ENCODE measurements around the gene HCFC1R1. TPM values are rescaled to one million over a fixed set of nuclear protein-coding genes. Genes with fewer than 3 reads are reported as not detected.

HCFC1R1 gene
- total and polyA plus RNA-seq, 7 experiments from 2014 or later: 11.5 to 29.6 (median 14.9) TPM

GRCh38 chr16:3027983-3028715 lies 4.4 kb upstream of the HCFC1R1 start:
- DNase-seq (peak; percentile 66 to 89 (median 82)), ATAC-seq (peak; percentile 69)
- Mint-ChIP-seq H3K36me3 (peaks cover 0 to 14% (median 3%) of the 10 kb centered on the region in 5 donors), H3K9me3 (no peaks in the 10 kb centered on the region), H3K4me3 (peak overlapping the region in 9 of 10 donors; percentile 16 to 81 (median 66)), H3K4me1 (peaks cover 20 to 41% (median 36%) of the 10 kb centered on the region in 7 donors), H3K27me3 (peaks cover 19 to 35% (median 23%) of the 10 kb centered on the region in 5 donors), H3K27ac (peak overlapping the region in 3 of 9 donors; percentile 25 to 65 (median 43))
- peaks cover 5 to 6% of the 10 kb centered on the region in 2 donors for H3K27me3 ChIP-seq (ENCODE audit: control insufficient read depth in 2 of 2, insufficient read depth in 2 of 2, low read length in 2 of 2)
- intact Hi-C loops (cut with micrococcal nuclease): loop anchor here (1.0 to 10.0 kb wide), 5 partner anchors 8 to 493 kb away; partner anchors contain the start of genes CEMP1 (in 1 of the 2), PDPK1 (in 1 of the 2) and TNFRSF12A (in 1 of the 2)
- peaks cover 0 to 20% (median 0%) of the 10 kb centered on the region in 3 experiments for H3K36me3 ChIP-seq (ENCODE audit: control insufficient read depth in 2 of 3, insufficient read depth in 3 of 3, low read length in 3 of 3)
- CTCF ChIA-PET: interaction anchor here (0.6 to 9.2 kb wide), 23 partner anchors 9 to 226 kb away, joined by 3 to 98 read pairs (median 4); partner anchors contain the start of genes CLDN6, IL32, TNFRSF12A and ZNF213
- H3K4me1 ChIP-seq (ENCODE audit: control insufficient read depth in 2 of 2, insufficient read depth in 2 of 2, low read length in 2 of 2): peaks cover 25 to 28% of the 10 kb centered on the region in 2 donors
- POLR2A ChIA-PET: interaction anchor here (0.5 to 2.3 kb wide), 18 partner anchors 8 to 1243 kb away, joined by 3 to 17 read pairs (median 3); partner anchors contain the start of genes TNFRSF12A and ZNF213
- no peak overlapping the region for H3K4me3 ChIP-seq (ENCODE audit: low read length)
- H3K9me3 ChIP-seq (ENCODE audit: control insufficient read depth in 2 of 3, low read length in 3 of 3): no peaks in the 10 kb centered on the region
- H3K27ac ChIP-seq (ENCODE audit: low read depth, low read length): no peak overlapping the region

- Mint-ChIP-seq H3K36me3 (peaks cover 0 to 14% (median 3%) of the 10 kb centered on the region in 5 donors), H3K4me1 (peaks cover 27 to 48% (median 42%) of the 10 kb centered on the region in 7 donors), H3K9me3 (no peaks in the 10 kb centered on the region), H3K27me3 (peaks cover 12 to 28% (median 16%) of the 10 kb centered on the region in 5 donors), H3K4me3 (peak overlapping the region in 2 of 10 donors; percentile 13 to 30), H3K27ac (no peak overlapping the region)
- intact Hi-C loops (cut with micrococcal nuclease): loop anchor here in 1 of 2 donors (10.0 kb wide), 2 partner anchors 237 to 493 kb away; partner anchors contain the start of genes CEMP1 and PDPK1
- Histone ChIP-seq H3K27ac (ENCODE audit: low read depth, low read length) (no peak overlapping the region), H3K4me3 (ENCODE audit: low read length) (no peak overlapping the region), H3K9me3 (ENCODE audit: control insufficient read depth in 2 of 3, low read length in 3 of 3) (no peaks in the 10 kb centered on the region), H3K4me1 (ENCODE audit: control insufficient read depth in 2 of 2, insufficient read depth in 2 of 2, low read length in 2 of 2) (peaks cover 31 to 35% of the 10 kb centered on the region in 2 donors), H3K36me3 (ENCODE audit: control insufficient read depth in 2 of 3, insufficient read depth in 3 of 3, low read length in 3 of 3) (peaks cover 0 to 20% (median 0%) of the 10 kb centered on the region in 3 experiments), H3K27me3 (ENCODE audit: control insufficient read depth in 2 of 2, insufficient read depth in 2 of 2, low read length in 2 of 2) (peaks cover 5 to 6% of the 10 kb centered on the region in 2 donors)
- ChIA-PET POLR2A (interaction anchor here (0.5 to 2.3 kb wide), 8 partner anchors 20 to 182 kb away, joined by 3 to 17 read pairs (median 4); partner anchors contain the start of gene ZNF213), CTCF (interaction anchor here (0.7 to 9.2 kb wide), 14 partner anchors 8 to 367 kb away, joined by 3 to 98 read pairs (median 6); partner anchors contain the start of genes CLDN6, IL32 and TNFRSF12A)
- DNase-seq (no peak), ATAC-seq (no peak)
These were observed 3.7 kb upstream of the HCFC1R1 start for GRCh38 chr16:3027489-3027795.

DNA sequence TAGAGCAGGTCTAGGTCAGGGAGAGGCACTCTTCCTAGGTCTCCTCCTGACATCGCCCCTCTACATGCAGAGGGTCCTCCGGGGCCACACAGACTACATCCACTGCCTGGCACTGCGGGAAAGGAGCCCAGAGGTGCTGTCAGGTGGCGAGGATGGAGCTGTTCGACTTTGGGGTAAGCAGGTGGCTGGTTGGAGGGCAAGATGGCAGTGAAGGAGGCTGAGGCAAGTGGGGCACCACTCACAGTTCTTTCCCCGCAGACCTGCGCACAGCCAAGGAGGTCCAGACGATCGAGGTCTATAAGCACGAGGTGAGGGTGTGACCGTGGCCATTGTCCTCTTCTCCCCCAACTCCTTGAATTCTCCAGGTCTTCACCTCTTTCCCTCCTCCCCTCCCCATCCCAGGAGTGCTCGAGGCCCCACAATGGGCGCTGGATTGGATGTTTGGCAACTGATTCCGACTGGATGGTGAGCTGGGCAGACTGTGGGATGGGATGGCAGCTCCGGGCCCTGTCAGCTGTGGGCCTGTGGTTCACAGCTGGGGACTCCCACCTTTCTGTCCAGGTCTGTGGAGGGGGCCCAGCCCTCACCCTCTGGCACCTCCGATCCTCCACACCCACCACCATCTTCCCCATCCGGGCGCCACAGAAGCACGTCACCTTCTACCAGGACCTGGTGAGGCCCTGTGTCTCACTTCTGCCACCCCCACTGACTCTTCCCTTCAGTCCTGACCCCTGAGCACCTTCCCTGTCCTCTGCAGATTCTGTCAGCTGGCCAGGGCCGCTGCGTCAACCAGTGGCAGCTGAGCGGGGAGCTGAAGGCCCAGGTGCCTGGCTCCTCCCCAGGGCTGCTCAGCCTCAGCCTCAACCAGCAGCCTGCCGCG lies 3.1 kb upstream of the HCFC1R1 start:
- ChIA-PET CTCF (interaction anchor here (0.7 to 9.2 kb wide), 11 partner anchors 12 to 367 kb away, joined by 3 to 98 read pairs (median 6); partner anchors contain the start of gene IL32), POLR2A (interaction anchor here (1.5 to 2.3 kb wide), 4 partner anchors 19 to 106 kb away, joined by 3 to 17 read pairs (median 7); no protein-coding TSS in a partner anchor)
- peaks cover 0 to 5% of the 10 kb centered on the region in 2 donors for H3K27me3 ChIP-seq (ENCODE audit: control insufficient read depth in 2 of 2, insufficient read depth in 2 of 2, low read length in 2 of 2)
- DNase-seq (no peak), ATAC-seq (no peak)
- no peaks in the 10 kb centered on the region for H3K9me3 ChIP-seq (ENCODE audit: control insufficient read depth in 2 of 3, low read length in 3 of 3)
- no peak overlapping the region for H3K27ac ChIP-seq (ENCODE audit: low read depth, low read length)
- peaks cover 27 to 54% (median 46%) of the 10 kb centered on the region in 7 donors for H3K4me1 Mint-ChIP-seq
- H3K27me3 Mint-ChIP-seq: peaks cover 10 to 25% (median 13%) of the 10 kb centered on the region in 5 donors
- H3K4me3 ChIP-seq (ENCODE audit: low read length): no peak overlapping the region
- H3K27ac Mint-ChIP-seq: no peak overlapping the region
- no peaks in the 10 kb centered on the region for H3K9me3 Mint-ChIP-seq
- H3K36me3 ChIP-seq (ENCODE audit: control insufficient read depth in 2 of 3, insufficient read depth in 3 of 3, low read length in 3 of 3): peaks cover 0 to 20% (median 0%) of the 10 kb centered on the region in 3 experiments
- peaks cover 0 to 14% (median 3%) of the 10 kb centered on the region in 5 donors for H3K36me3 Mint-ChIP-seq
- H3K4me1 ChIP-seq (ENCODE audit: control insufficient read depth in 2 of 2, insufficient read depth in 2 of 2, low read length in 2 of 2): peaks cover 37 to 41% of the 10 kb centered on the region in 2 donors
- H3K4me3 Mint-ChIP-seq: no peak overlapping the region
- intact Hi-C loops (cut with micrococcal nuclease): loop anchor here in 1 of 2 donors (10.0 kb wide), 2 partner anchors 238 to 492 kb away; partner anchors contain the start of genes CEMP1 and PDPK1

GRCh38 chr16:3026003-3026378 lies 2.2 kb upstream of the HCFC1R1 start:
- peaks cover 46 to 47% of the 10 kb centered on the region in 2 donors for H3K4me1 ChIP-seq (ENCODE audit: control insufficient read depth in 2 of 2, insufficient read depth in 2 of 2, low read length in 2 of 2)
- no peak overlapping the region for H3K4me3 Mint-ChIP-seq
- H3K4me3 ChIP-seq (ENCODE audit: low read length): no peak overlapping the region
- H3K27ac Mint-ChIP-seq: no peak overlapping the region
- no peak for DNase-seq
- peaks cover 0 to 5% of the 10 kb centered on the region in 2 donors for H3K27me3 ChIP-seq (ENCODE audit: control insufficient read depth in 2 of 2, insufficient read depth in 2 of 2, low read length in 2 of 2)
- peaks cover 0 to 14% (median 3%) of the 10 kb centered on the region in 5 donors for H3K36me3 Mint-ChIP-seq
- peaks cover 27 to 62% (median 50%) of the 10 kb centered on the region in 7 donors for H3K4me1 Mint-ChIP-seq
- no peaks in the 10 kb centered on the region for H3K9me3 Mint-ChIP-seq
- H3K27me3 Mint-ChIP-seq: peaks cover 10 to 22% (median 11%) of the 10 kb centered on the region in 5 donors
- no peak for ATAC-seq
- H3K27ac ChIP-seq (ENCODE audit: low read depth, low read length): no peak overlapping the region
- H3K9me3 ChIP-seq (ENCODE audit: control insufficient read depth in 2 of 3, low read length in 3 of 3): no peaks in the 10 kb centered on the region
- intact Hi-C loops (cut with micrococcal nuclease): loop anchor here in 1 of 2 donors (10.0 kb wide), 2 partner anchors 239 to 491 kb away; partner anchors contain the start of genes CEMP1 and PDPK1
- H3K36me3 ChIP-seq (ENCODE audit: control insufficient read depth in 2 of 3, insufficient read depth in 3 of 3, low read length in 3 of 3): peaks cover 0 to 20% (median 0%) of the 10 kb centered on the region in 3 experiments
- ChIA-PET CTCF (interaction anchor here (0.7 to 9.2 kb wide), 2 partner anchors 22 to 103 kb away, joined by 4 to 98 read pairs; no protein-coding TSS in a partner anchor), POLR2A (interaction anchor here (1.0 kb wide), 1 partner anchor 16 kb away, joined by 3 read pairs; no protein-coding TSS in a partner anchor)

- CTCF ChIA-PET: interaction anchor here (0.7 to 9.2 kb wide), 3 partner anchors 22 to 103 kb away, joined by 4 to 98 read pairs (median 4); no protein-coding TSS in a partner anchor
- Histone ChIP-seq H3K4me3 (ENCODE audit: low read length) (no peak overlapping the region), H3K9me3 (ENCODE audit: control insufficient read depth in 2 of 3, low read length in 3 of 3) (no peaks in the 10 kb centered on the region), H3K4me1 (ENCODE audit: control insufficient read depth in 2 of 2, insufficient read depth in 2 of 2, low read length in 2 of 2) (peaks cover 51% of the 10 kb centered on the region in 2 donors), H3K27ac (ENCODE audit: low read depth, low read length) (no peak overlapping the region), H3K36me3 (ENCODE audit: control insufficient read depth in 2 of 3, insufficient read depth in 3 of 3, low read length in 3 of 3) (peaks cover 0 to 20% (median 0%) of the 10 kb centered on the region in 3 experiments), H3K27me3 (ENCODE audit: control insufficient read depth in 2 of 2, insufficient read depth in 2 of 2, low read length in 2 of 2) (peaks cover 0 to 5% of the 10 kb centered on the region in 2 donors)
- POLR2A ChIA-PET: interaction anchor here (1.0 kb wide), 1 partner anchor 15 kb away, joined by 3 read pairs; no protein-coding TSS in a partner anchor
- intact Hi-C loops (cut with micrococcal nuclease): loop anchor here in 1 of 2 donors (10.0 kb wide), 2 partner anchors 239 to 491 kb away; partner anchors contain the start of genes CEMP1 and PDPK1
- no peaks in the 10 kb centered on the region for H3K9me3 Mint-ChIP-seq
- no peak for ATAC-seq
- peaks cover 27 to 64% (median 53%) of the 10 kb centered on the region in 7 donors for H3K4me1 Mint-ChIP-seq
- no peak for DNase-seq
- H3K4me3 Mint-ChIP-seq: peak overlapping the region in 3 of 10 donors; percentile 9 to 53 (median 25)
- H3K27me3 Mint-ChIP-seq: peaks cover 6 to 17% (median 11%) of the 10 kb centered on the region in 5 donors
- H3K36me3 Mint-ChIP-seq: peaks cover 0 to 14% (median 3%) of the 10 kb centered on the region in 5 donors
- no peak overlapping the region for H3K27ac Mint-ChIP-seq
These were observed 1.6 kb upstream of the HCFC1R1 start for GRCh38 chr16:3025032-3026002.

Data from naive thymus-derived CD4-positive, alpha-beta T cell (primary cell).